Endothelial cell of umbilical vein (primary cell): ENCODE data around the gene SLC38A10. TPM values are rescaled to one million over a fixed set of nuclear protein-coding genes. Genes with fewer than 3 reads are reported as not detected.

Source experiments
- BruUV-seq: library from RNA; stranded (reverse); fragments of 400-500 nt; replicated peaks from 2 replicates; lab custom pipeline; 2021; lab: Mats Ljungman, UMichigan
- CTCF ChIA-PET: fragments of 300-600, 350-600 bp; sonication (Branson Sonifier 250); formaldehyde crosslinking; loops from one replicate; lab custom pipeline; 2021; ENCODE audit warnings: antibody characterized with exemption, inconsistent platforms; lab: Charles Lee
- POLR2A ChIA-PET: fragments of 300-600, 350-600 bp; sonication (Branson Sonifier 250); formaldehyde crosslinking; loops from one replicate; lab custom pipeline; 2021; ENCODE audit warnings: antibody characterized with exemption, inconsistent platforms; lab: Charles Lee
- DNase-seq: peaks from one replicate; pipeline ENCODE4 v3.0.0-alpha.2; 2011; ENCODE audit warnings: low read depth, low spot score
- FAIRE-seq: peaks from 2 replicates; lab custom pipeline; 2011; peaks lifted over from hg19 to GRCh38; lab: Jason Lieb, UNC
- H2AFZ ChIP-seq: 2 replicates; pipeline ENCODE4 v1.6.0; 2012; ENCODE audit warnings: low read depth, low read length, control low read depth, inconsistent platforms
- H3K27ac ChIP-seq: 2 replicates; pipeline ENCODE4 v1.5.1; 2011; ENCODE audit warnings: low read depth, mild to moderate bottlenecking, control low read depth, low read length, moderate library complexity; ENCODE audit not compliant: insufficient read depth
- H3K27me3 ChIP-seq, 2 experiments: 2 replicates each; pipeline versions ENCODE4 v1.6.0 to v1.6.1; 2011; ENCODE audit warnings: low read length in 2 of 2, mixed read lengths in 1 of 2; ENCODE audit not compliant: control insufficient read depth in 2 of 2, insufficient read depth in 2 of 2
- H3K36me3 ChIP-seq, 2 experiments: 2 replicates in 1 of 2; 3 replicates in 1 of 2; pipeline ENCODE4 v1.5.1; 2011; ENCODE audit warnings: low read length in 2 of 2, mild to moderate bottlenecking in 1 of 2, moderate library complexity in 1 of 2; ENCODE audit not compliant: control insufficient read depth in 2 of 2, insufficient read depth in 2 of 2; ENCODE audit errors: extremely low read depth in 1 of 2
- H3K4me1 ChIP-seq: 3 replicates; pipeline ENCODE4 v1.5.1; 2011; ENCODE audit warnings: mild to moderate bottlenecking, low read length; ENCODE audit not compliant: control insufficient read depth, insufficient read depth; ENCODE audit errors: extremely low read depth
- H3K4me2 ChIP-seq: 2 replicates; pipeline ENCODE4 v1.6.1; 2011; ENCODE audit warnings: low read length, control low read depth, mixed read lengths; ENCODE audit not compliant: insufficient read depth
- H3K4me3 ChIP-seq, 3 experiments: fragments of 200-600 bp in 1 of 3; sonication (generic), shearing (Covaris generic) in 1 of 3; replicated peaks in 1 of 3; 2 replicates each; pipeline ENCODE4 v1.5.1; 2011 to 2016; ENCODE audit warnings: control low read depth in 3 of 3, low read length in 3 of 3, mild to moderate bottlenecking in 2 of 3, inconsistent platforms in 1 of 3, low read depth in 1 of 3, moderate library complexity in 1 of 3; ENCODE audit not compliant: insufficient read depth in 1 of 3
- H3K79me2 ChIP-seq: 2 replicates; pipeline ENCODE4 v1.6.0; 2012; ENCODE audit warnings: low read length, inconsistent platforms; ENCODE audit not compliant: control insufficient read depth, insufficient read depth
- H3K9ac ChIP-seq: replicated peaks from 2 replicates; pipeline ENCODE3; 2011; ENCODE audit warnings: low read length, control low read depth; ENCODE audit not compliant: insufficient read depth; ENCODE audit errors: extremely low read depth
- H3K9me1 ChIP-seq: replicated peaks from 3 replicates; pipeline ENCODE4 v1.6.0; 2011; ENCODE audit warnings: mild to moderate bottlenecking, low read length; ENCODE audit not compliant: control insufficient read depth, insufficient read depth; ENCODE audit errors: extremely low read depth
- H3K9me3 ChIP-seq: replicated peaks from 2 replicates; pipeline ENCODE4 v1.5.1; 2012; ENCODE audit warnings: low read length, inconsistent platforms; ENCODE audit not compliant: control insufficient read depth, insufficient read depth
- H4K20me1 ChIP-seq: replicated peaks from 2 replicates; pipeline ENCODE3; 2011; ENCODE audit warnings: mild to moderate bottlenecking, low read length; ENCODE audit not compliant: control insufficient read depth, insufficient read depth; ENCODE audit errors: extremely low read depth
- FOS ChIP-seq: IDR thresholded peaks from 2 replicates; pipeline ENCODE4 v1.6.1; 2011; ENCODE audit warnings: mild to moderate bottlenecking, low read length, moderate library complexity, borderline replicate concordance; ENCODE audit not compliant: insufficient read depth
- GATA2 ChIP-seq: IDR thresholded peaks from 2 replicates; pipeline ENCODE4 v1.7.0; 2011; ENCODE audit warnings: low read depth, mild to moderate bottlenecking, moderate library complexity, mixed read lengths, low read length; ENCODE audit not compliant: insufficient read length, insufficient read depth
- JUN ChIP-seq: IDR thresholded peaks from 2 replicates; pipeline ENCODE4 v1.6.1; 2011; ENCODE audit warnings: borderline replicate concordance, low read depth; ENCODE audit not compliant: insufficient read length, insufficient read depth
- MYC ChIP-seq: IDR thresholded peaks from one replicate; pipeline ENCODE4 v1.6.1; 2011; ENCODE audit warnings: mild to moderate bottlenecking, low read depth, low read length
- POLR2A ChIP-seq: IDR thresholded peaks from 2 replicates; pipeline ENCODE4 v1.6.1; 2012; ENCODE audit warnings: low read depth, mild to moderate bottlenecking, control low read depth, low read length
- dilution Hi-C: fragments of 300-500 bp; cut with MboI; formaldehyde crosslinking; loops from one replicate; pipeline ENCODE4 v1.15.0; 2019; ENCODE audit warnings: low sequenced_read_pairs; ENCODE audit not compliant: extremely low pct_ligation_motif_present
- intact Hi-C: fragments of 100-400 bp; cut with micrococcal nuclease; formaldehyde crosslinking; loops from one replicate; pipeline ENCODE4 v1.10.0; 2022
- polyA plus RNA-seq, 4 experiments: library from polyadenylated mRNA; depleted of rRNA in 3 of 4; stranded (reverse) in 3 of 4; unstranded in 1 of 4; fragments of >200 nt; gene quantifications; 2 replicates each; pipeline versions ENCODE4 v1.2.1 to v1.2.3, GENCODE V29; 2011 to 2012; ENCODE audit warnings: missing spikeins in 1 of 4
- total RNA-seq: library from RNA; stranded (reverse); gene quantifications from 2 replicates; pipeline ENCODE4 v1.2.3, GENCODE V29; 2021
- TF ChIP-seq, protein P1 (sequence below), 2 donors: IDR thresholded peaks; 1 replicate in 1 of 2; 2 replicates in 1 of 2; pipeline ENCODE4 v1.5.1; 2011; ENCODE audit warnings: low read length in 2 of 2, mild to moderate bottlenecking in 2 of 2, moderate library complexity in 2 of 2, control low read depth in 1 of 2, inconsistent platforms in 1 of 2, low read depth in 1 of 2; ENCODE audit not compliant: insufficient read depth in 1 of 2; ENCODE audit errors: extremely low read depth in 1 of 2

SLC38A10 gene
- total and polyA plus RNA-seq, 2 donors (not counting 3 experiments of a cell fraction or from before 2014, with no cell fraction given): 72.7 to 113 TPM

- FAIRE-seq: no peak
- no peaks in the 10 kb centered on the region for H3K27me3 ChIP-seq
- CTCF ChIA-PET: interaction anchor here (0.8 to 2.3 kb wide), 4 partner anchors 9 to 186 kb away, joined by 3 to 7 read pairs (median 4); no protein-coding TSS in a partner anchor
Observed at GRCh38 chr17:81298991-81299738, 4.1 kb upstream of the SLC38A10 start.

DNA sequence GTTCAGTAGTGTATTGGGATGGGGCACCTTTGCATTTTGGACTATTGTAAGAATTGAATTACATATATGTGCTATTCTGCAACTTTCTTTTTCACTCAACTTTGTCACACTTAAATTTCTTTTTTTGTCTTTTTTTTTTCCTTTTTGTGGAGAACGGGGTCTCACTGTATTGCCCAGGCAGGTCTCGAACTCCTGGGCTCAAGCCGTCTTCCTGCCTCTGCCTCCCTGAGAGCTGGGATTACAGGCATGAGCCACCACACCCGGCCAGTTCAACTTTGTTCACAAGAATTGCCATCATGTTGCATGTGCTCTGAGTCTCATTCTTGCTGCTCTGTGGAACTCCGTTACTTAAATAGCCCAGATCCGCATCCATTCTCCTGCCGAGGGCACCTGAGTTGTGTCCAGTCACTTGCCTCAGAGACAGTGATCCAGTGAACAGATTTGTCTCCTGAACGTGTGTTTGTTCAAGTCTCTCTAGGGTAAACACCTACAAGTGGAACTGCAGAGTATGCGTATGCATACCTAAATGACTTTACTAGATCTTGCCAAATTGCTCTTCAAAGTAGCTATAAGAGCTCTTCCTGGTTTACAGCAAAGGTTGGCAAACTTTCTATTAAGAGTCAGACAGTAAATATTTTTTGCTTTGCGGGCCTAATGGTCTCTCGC, 3.4 kb upstream of the SLC38A10 start:
- peaks cover 11% of the 10 kb centered on the region for H3K79me2 ChIP-seq
- H3K9ac ChIP-seq: no peak overlapping the region
- H3K27me3 ChIP-seq: no peaks in the 10 kb centered on the region
- no peak overlapping the region for H3K27ac ChIP-seq
- H3K36me3 ChIP-seq: no peaks in the 10 kb centered on the region
- DNase-seq: no peak
- no peak for FAIRE-seq
- H3K9me1 ChIP-seq: no peaks in the 10 kb centered on the region
- H3K4me2 ChIP-seq: no peak overlapping the region
- no peak for TF ChIP-seq FOS
- TF ChIP-seq, protein P1, sequence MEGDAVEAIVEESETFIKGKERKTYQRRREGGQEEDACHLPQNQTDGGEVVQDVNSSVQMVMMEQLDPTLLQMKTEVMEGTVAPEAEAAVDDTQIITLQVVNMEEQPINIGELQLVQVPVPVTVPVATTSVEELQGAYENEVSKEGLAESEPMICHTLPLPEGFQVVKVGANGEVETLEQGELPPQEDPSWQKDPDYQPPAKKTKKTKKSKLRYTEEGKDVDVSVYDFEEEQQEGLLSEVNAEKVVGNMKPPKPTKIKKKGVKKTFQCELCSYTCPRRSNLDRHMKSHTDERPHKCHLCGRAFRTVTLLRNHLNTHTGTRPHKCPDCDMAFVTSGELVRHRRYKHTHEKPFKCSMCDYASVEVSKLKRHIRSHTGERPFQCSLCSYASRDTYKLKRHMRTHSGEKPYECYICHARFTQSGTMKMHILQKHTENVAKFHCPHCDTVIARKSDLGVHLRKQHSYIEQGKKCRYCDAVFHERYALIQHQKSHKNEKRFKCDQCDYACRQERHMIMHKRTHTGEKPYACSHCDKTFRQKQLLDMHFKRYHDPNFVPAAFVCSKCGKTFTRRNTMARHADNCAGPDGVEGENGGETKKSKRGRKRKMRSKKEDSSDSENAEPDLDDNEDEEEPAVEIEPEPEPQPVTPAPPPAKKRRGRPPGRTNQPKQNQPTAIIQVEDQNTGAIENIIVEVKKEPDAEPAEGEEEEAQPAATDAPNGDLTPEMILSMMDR (IDR thresholded peaks at IDR 0.05; ENCODE audit: extremely low read depth in 1 of 2, insufficient read depth in 1 of 2, low read depth in 1 of 2, low read length in 2 of 2): no peak
- TF ChIP-seq JUN: no peak
- TF ChIP-seq GATA2: no peak
- TF ChIP-seq MYC: no peak
- no peaks in the 10 kb centered on the region for H3K9me3 ChIP-seq
- BruUV-seq: no TSS peak
- ChIA-PET CTCF (interaction anchor here (0.8 to 2.3 kb wide), 4 partner anchors 10 to 187 kb away, joined by 3 to 7 read pairs (median 4); no protein-coding TSS in a partner anchor), POLR2A (no interaction called here)
- H3K4me3 ChIP-seq: no peak overlapping the region
- H3K4me1 ChIP-seq: peaks cover 14% of the 10 kb centered on the region
- no peaks in the 10 kb centered on the region for H4K20me1 ChIP-seq
- no peak overlapping the region for H2AFZ ChIP-seq
- intact Hi-C loops (no loop called here), dilution Hi-C loops (no loop called here)

More at GRCh38 chr17:81298991-81299738, 4.1 kb upstream of the SLC38A10 start:
- dilution Hi-C loops: no loop called here
- no peaks in the 10 kb centered on the region for H3K36me3 ChIP-seq
- no peak for TF ChIP-seq POLR2A
- TF ChIP-seq FOS: no peak
- TF ChIP-seq MYC: no peak
- TF ChIP-seq GATA2: no peak
- intact Hi-C loops: no loop called here
- no peak overlapping the region for H3K4me3 ChIP-seq
- no peak for DNase-seq
- peaks cover 10% of the 10 kb centered on the region for H3K4me1 ChIP-seq
- BruUV-seq: no TSS peak
- H3K27ac ChIP-seq: no peak overlapping the region
- H3K4me2 ChIP-seq: no peak overlapping the region
- POLR2A ChIA-PET: no interaction called here
- H3K79me2 ChIP-seq: peaks cover 7% of the 10 kb centered on the region
- no peaks in the 10 kb centered on the region for H4K20me1 ChIP-seq
- no peak overlapping the region for H3K9ac ChIP-seq
- no peaks in the 10 kb centered on the region for H3K9me3 ChIP-seq
- H3K9me1 ChIP-seq: no peaks in the 10 kb centered on the region
- H2AFZ ChIP-seq: no peak overlapping the region
